ENCODE results near the gene ASB2.

DNA sequence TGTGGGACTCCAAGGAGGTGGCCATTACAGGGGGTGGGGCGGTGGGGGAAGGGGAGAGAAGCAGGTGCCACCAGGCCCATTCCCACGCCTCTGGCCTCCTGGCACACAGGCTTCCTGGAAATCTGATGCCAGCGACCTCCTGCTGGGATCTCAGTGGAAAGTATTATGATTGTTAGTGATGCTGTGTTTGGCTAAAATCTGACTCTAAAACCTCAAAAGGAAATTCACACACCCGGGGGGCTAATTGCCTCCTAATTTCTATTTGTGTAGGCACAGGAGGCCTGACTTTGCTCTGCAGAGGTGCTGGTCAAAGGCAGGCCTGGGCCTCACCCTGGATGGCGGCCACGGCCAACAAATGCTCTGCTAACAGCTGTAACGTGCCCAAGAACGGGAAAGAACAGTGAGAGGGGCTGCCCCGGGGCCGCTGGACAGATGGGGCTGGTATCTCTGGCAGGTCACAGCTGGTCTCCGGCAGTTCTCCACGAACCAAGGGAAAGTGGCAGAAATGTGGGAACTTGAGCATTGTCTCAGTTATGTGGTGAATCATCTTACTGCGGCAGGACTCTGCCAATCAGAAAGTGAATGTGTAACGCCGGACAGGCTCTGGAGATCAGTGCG lies 35.0 kb downstream of the ASB2 start:
- TF ChIP-seq, protein P1, sequence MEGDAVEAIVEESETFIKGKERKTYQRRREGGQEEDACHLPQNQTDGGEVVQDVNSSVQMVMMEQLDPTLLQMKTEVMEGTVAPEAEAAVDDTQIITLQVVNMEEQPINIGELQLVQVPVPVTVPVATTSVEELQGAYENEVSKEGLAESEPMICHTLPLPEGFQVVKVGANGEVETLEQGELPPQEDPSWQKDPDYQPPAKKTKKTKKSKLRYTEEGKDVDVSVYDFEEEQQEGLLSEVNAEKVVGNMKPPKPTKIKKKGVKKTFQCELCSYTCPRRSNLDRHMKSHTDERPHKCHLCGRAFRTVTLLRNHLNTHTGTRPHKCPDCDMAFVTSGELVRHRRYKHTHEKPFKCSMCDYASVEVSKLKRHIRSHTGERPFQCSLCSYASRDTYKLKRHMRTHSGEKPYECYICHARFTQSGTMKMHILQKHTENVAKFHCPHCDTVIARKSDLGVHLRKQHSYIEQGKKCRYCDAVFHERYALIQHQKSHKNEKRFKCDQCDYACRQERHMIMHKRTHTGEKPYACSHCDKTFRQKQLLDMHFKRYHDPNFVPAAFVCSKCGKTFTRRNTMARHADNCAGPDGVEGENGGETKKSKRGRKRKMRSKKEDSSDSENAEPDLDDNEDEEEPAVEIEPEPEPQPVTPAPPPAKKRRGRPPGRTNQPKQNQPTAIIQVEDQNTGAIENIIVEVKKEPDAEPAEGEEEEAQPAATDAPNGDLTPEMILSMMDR (IDR thresholded peaks at IDR 0.05 in 2 of 3, conservative IDR thresholded peaks at IDR 0.05 in 1 of 3; ENCODE audit: borderline replicate concordance in 1 of 3, insufficient read depth in 1 of 3, low read depth in 2 of 3, low read length in 2 of 3): no peak
- TF ChIP-seq EGR1 (IDR thresholded peaks at IDR 0.05; ENCODE audit: low read depth) (no peak), POLR2A (IDR thresholded peaks at IDR 0.05; ENCODE audit: borderline replicate concordance, extremely low read depth, insufficient read depth, insufficient read length) (no peak), EZH2phosphoT487 (IDR thresholded peaks at IDR 0.05; ENCODE audit: borderline replicate concordance) (no peak), POLR2AphosphoS5 (IDR thresholded peaks at IDR 0.05; ENCODE audit: low read depth, low read length) (no peak)

All from HCT116 (cell line).